ENCODE results near the gene NTNG2.
A peak's percentile ranks its signal among the peaks of the same experiment; 100 is the strongest.

Gene NTNG2

GRCh38 chr9:132146575-132146974 lies 15.3 kb upstream of the NTNG2 start:
- no peak for DNase-seq (ENCODE audit: low spot score)

- no peak for DNase-seq (ENCODE audit: low spot score)
These were observed 14.5 kb upstream of the NTNG2 start for GRCh38 chr9:132147331-132147730.

GRCh38 chr9:132147839-132148238 lies 14.0 kb upstream of the NTNG2 start:
- DNase-seq (ENCODE audit: low spot score) = no peak

GRCh38 chr9:132150256-132150655 lies 11.6 kb upstream of the NTNG2 start:
- DNase-seq (ENCODE audit: low spot score) = no peak

- no peak for DNase-seq (ENCODE audit: low spot score)
These were observed 10.7 kb upstream of the NTNG2 start for GRCh38 chr9:132151118-132151517.

- no peak for DNase-seq (ENCODE audit: low spot score)
These were observed 9.6 kb upstream of the NTNG2 start for GRCh38 chr9:132152231-132152630.

GRCh38 chr9:132154863-132155567 lies 6.8 kb upstream of the NTNG2 start:
- no peak for DNase-seq (ENCODE audit: low spot score)

GRCh38 chr9:132155568-132155895 lies 6.3 kb upstream of the NTNG2 start:
- DNase-seq (ENCODE audit: low spot score) = no peak

GRCh38 chr9:132156262-132156661 lies 5.6 kb upstream of the NTNG2 start:
- DNase-seq (ENCODE audit: low spot score) = no peak

GRCh38 chr9:132157347-132158116 lies 4.3 kb upstream of the NTNG2 start:
- no peak for DNase-seq (ENCODE audit: low spot score)

- DNase-seq (ENCODE audit: low spot score) = no peak
These were observed 786 bp upstream of the NTNG2 start for GRCh38 chr9:132160802-132161742.

- DNase-seq (ENCODE audit: low spot score) = no peak
These were observed 1.1 kb downstream of the NTNG2 start for GRCh38 chr9:132162764-132163456.

- no peak for DNase-seq (ENCODE audit: low spot score)
These were observed 1.6 kb downstream of the NTNG2 start for GRCh38 chr9:132163457-132163875.

- no peak for DNase-seq (ENCODE audit: low spot score)
These were observed 2.2 kb downstream of the NTNG2 start for GRCh38 chr9:132163876-132164603.

- DNase-seq (ENCODE audit: low spot score) = no peak
These were observed 2.9 kb downstream of the NTNG2 start for GRCh38 chr9:132164604-132165362.

GRCh38 chr9:132166599-132166998 lies 4.7 kb downstream of the NTNG2 start:
- no peak for DNase-seq (ENCODE audit: low spot score)

GRCh38 chr9:132167192-132167591 lies 5.3 kb downstream of the NTNG2 start:
- DNase-seq (ENCODE audit: low spot score) = no peak

GRCh38 chr9:132168347-132168746 lies 6.5 kb downstream of the NTNG2 start:
- DNase-seq (ENCODE audit: low spot score) = peak; percentile 74

GRCh38 chr9:132168851-132169250 lies 7.0 kb downstream of the NTNG2 start:
- DNase-seq (ENCODE audit: low spot score) = no peak

GRCh38 chr9:132169672-132170392 lies 8.0 kb downstream of the NTNG2 start:
- peak; percentile 65 for DNase-seq (ENCODE audit: low spot score)

Measured in pons (tissue), 1 donor.